Parathyroid adenoma (tissue), 2 donors: Measurements from ENCODE around the gene CUX1.
"Not testable (repeated sequence)": the region's sequence is repeated elsewhere in the genome, so short reads cannot be mapped to it uniquely, and the experiment has no call there.

ENCODE experiments used
- H2AFZ ChIP-seq: fragments of 300-600 bp; sonication (generic); one replicate; pipeline ENCODE4 v1.7.0; 2017; ENCODE audit warnings: antibody characterized with exemption, mild to moderate bottlenecking
- H3K27ac ChIP-seq: fragments of 300-600 bp; sonication (generic); one replicate; pipeline ENCODE4 v1.7.0; 2017
- H3K27me3 ChIP-seq: fragments of 300-600 bp; sonication (generic); one replicate; pipeline ENCODE4 v1.7.0; 2017; ENCODE audit warnings: low read length; ENCODE audit not compliant: control insufficient read depth, insufficient read depth
- H3K36me3 ChIP-seq: fragments of 300-600 bp; sonication (generic); one replicate; pipeline ENCODE4 v1.7.0; 2017; ENCODE audit warnings: low read length; ENCODE audit not compliant: control insufficient read depth, insufficient read depth
- H3K4me1 ChIP-seq: fragments of 300-600 bp; sonication (generic); one replicate; pipeline ENCODE4 v1.7.0; 2017; ENCODE audit warnings: control low read depth
- H3K4me2 ChIP-seq: fragments of 300-600 bp; sonication (generic); one replicate; pipeline ENCODE4 v1.7.0; 2017; ENCODE audit warnings: low read length
- H3K4me3 ChIP-seq: fragments of 300-600 bp; sonication (generic); one replicate; pipeline ENCODE4 v1.7.0; 2017; ENCODE audit warnings: low read depth, low read length
- H3K79me2 ChIP-seq: fragments of 300-600 bp; sonication (generic); one replicate; pipeline ENCODE4 v1.7.0; 2017; ENCODE audit warnings: control low read depth
- H3K9ac ChIP-seq: fragments of 300-600 bp; sonication (generic); one replicate; pipeline ENCODE4 v1.7.0; 2017; ENCODE audit warnings: mild to moderate bottlenecking
- H3K9me3 ChIP-seq: fragments of 300-600 bp; sonication (generic); one replicate; pipeline ENCODE4 v1.7.0; 2017; ENCODE audit warnings: low read length; ENCODE audit not compliant: control insufficient read depth
- TF ChIP-seq, protein P1 (sequence below): fragments of 300-600 bp; sonication (generic); IDR thresholded peaks from one replicate; pipeline ENCODE4 v1.7.0; 2017; ENCODE audit warnings: antibody characterized with exemption, mild to moderate bottlenecking
- donor health status: primary hyperparathyroidism.

CUX1 gene

DNA sequence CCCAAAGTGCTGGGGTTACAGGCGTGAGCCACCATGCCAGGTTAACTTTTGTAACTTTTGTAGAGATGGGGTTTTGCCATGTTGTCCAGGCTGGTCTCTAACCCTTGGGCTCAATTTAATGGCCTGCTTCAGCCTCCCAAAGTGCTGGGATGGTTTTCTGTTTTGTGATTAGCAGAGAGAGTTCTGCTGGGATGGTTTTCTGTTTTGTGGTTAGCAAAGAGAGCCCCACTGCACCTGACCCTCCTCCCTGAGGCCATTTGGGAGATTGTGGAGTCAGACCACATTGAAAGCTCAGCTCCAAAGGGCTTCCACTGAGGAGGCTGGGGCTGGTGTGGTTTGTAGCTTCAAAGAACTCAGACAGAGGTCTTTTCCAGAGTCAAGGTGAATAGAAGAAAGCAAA, 29.6 kb upstream of the CUX1 start:
- Histone ChIP-seq H2AFZ (no peak overlapping the region), H3K4me2 (no peak overlapping the region), H3K9ac (no peak overlapping the region), H3K79me2 (no peaks in the 10 kb centered on the region), H3K4me3 (no peak overlapping the region), H3K27me3 (no peaks in the 10 kb centered on the region), H3K36me3 (no peaks in the 10 kb centered on the region), H3K4me1 (no peaks in the 10 kb centered on the region), H3K9me3 (no peaks in the 10 kb centered on the region), H3K27ac (no peak overlapping the region)
- TF ChIP-seq, protein P1, sequence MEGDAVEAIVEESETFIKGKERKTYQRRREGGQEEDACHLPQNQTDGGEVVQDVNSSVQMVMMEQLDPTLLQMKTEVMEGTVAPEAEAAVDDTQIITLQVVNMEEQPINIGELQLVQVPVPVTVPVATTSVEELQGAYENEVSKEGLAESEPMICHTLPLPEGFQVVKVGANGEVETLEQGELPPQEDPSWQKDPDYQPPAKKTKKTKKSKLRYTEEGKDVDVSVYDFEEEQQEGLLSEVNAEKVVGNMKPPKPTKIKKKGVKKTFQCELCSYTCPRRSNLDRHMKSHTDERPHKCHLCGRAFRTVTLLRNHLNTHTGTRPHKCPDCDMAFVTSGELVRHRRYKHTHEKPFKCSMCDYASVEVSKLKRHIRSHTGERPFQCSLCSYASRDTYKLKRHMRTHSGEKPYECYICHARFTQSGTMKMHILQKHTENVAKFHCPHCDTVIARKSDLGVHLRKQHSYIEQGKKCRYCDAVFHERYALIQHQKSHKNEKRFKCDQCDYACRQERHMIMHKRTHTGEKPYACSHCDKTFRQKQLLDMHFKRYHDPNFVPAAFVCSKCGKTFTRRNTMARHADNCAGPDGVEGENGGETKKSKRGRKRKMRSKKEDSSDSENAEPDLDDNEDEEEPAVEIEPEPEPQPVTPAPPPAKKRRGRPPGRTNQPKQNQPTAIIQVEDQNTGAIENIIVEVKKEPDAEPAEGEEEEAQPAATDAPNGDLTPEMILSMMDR: no peak

GRCh38 chr7:101788517-101788916, 28.9 kb upstream of the CUX1 start:
- TF ChIP-seq, protein P1: no peak
- H3K27ac ChIP-seq: no peak overlapping the region
- H2AFZ ChIP-seq: no peak overlapping the region
- H3K36me3 ChIP-seq: no peaks in the 10 kb centered on the region
- H3K4me2 ChIP-seq: no peak overlapping the region
- H3K79me2 ChIP-seq: no peaks in the 10 kb centered on the region
- no peak overlapping the region for H3K4me3 ChIP-seq
- no peak overlapping the region for H3K9ac ChIP-seq
- no peaks in the 10 kb centered on the region for H3K4me1 ChIP-seq
- no peaks in the 10 kb centered on the region for H3K9me3 ChIP-seq
- H3K27me3 ChIP-seq: no peaks in the 10 kb centered on the region

GRCh38 chr7:101790566-101791293, 26.7 kb upstream of the CUX1 start:
- no peak overlapping the region for H3K27ac ChIP-seq
- no peaks in the 10 kb centered on the region for H3K9me3 ChIP-seq
- no peaks in the 10 kb centered on the region for H3K79me2 ChIP-seq

DNA sequence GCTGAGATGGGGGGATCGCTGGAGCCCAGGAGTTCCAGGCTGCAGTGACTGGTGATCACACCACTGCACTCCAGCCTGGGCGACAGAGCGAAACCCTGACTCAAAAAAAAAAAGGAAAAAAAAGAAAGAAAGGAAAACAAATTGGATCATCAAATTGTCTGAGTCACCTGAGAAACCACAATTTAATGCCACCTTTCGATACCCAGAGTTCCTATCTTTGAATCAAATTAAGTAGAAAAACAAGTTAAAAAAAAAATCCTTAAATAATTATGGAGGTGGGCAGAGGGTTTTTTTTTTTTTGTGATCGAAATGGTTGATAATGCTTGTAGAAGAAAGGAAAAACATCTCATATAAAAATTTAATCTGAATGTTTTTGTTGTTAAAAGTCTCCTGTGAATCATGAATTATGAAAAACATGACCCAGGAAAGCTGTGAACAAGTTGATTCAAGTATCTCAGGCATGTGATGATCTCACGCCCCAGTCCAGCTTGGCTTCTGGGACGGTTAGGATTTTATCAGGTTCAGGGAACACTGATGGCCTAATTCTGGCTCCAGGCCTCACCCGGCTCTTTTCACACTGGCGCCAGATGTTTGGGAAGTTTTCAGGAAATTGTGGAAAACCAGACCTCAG, 25.3 kb upstream of the CUX1 start:
- Histone ChIP-seq H3K27me3 (no peaks in the 10 kb centered on the region), H3K79me2 (no peaks in the 10 kb centered on the region), H3K4me3 (no peak overlapping the region), H2AFZ (no peak overlapping the region), H3K9me3 (no peaks in the 10 kb centered on the region), H3K4me2 (no peak overlapping the region), H3K27ac (no peak overlapping the region), H3K9ac (no peak overlapping the region), H3K4me1 (no peaks in the 10 kb centered on the region), H3K36me3 (no peaks in the 10 kb centered on the region)
- TF ChIP-seq, protein P1: no peak

More at GRCh38 chr7:101790566-101791293, 26.7 kb upstream of the CUX1 start:
- no peaks in the 10 kb centered on the region for H3K36me3 ChIP-seq
- TF ChIP-seq, protein P1: no peak
- no peak overlapping the region for H3K4me3 ChIP-seq
- H3K27me3 ChIP-seq: no peaks in the 10 kb centered on the region
- no peak overlapping the region for H3K9ac ChIP-seq
- no peak overlapping the region for H2AFZ ChIP-seq
- H3K4me2 ChIP-seq: no peak overlapping the region
- H3K4me1 ChIP-seq: no peaks in the 10 kb centered on the region

GRCh38 chr7:101792682-101793071, 24.7 kb upstream of the CUX1 start:
- H3K9me3 ChIP-seq, H3K4me1 ChIP-seq, H3K79me2 ChIP-seq, H3K27ac ChIP-seq, H3K9ac ChIP-seq, H3K4me2 ChIP-seq, H3K4me3 ChIP-seq, H3K36me3 ChIP-seq, H2AFZ ChIP-seq, H3K27me3 ChIP-seq: not testable (repeated sequence)
